Activated B cell treated with CpG ODN at 0.5 μM for 24 hours (primary cell): ENCODE measurements around the gene UBA5. TPM values are rescaled to one million over a fixed set of nuclear protein-coding genes. Genes with fewer than 3 reads are reported as not detected.
A peak's percentile ranks its signal among the peaks of the same experiment; 100 is the strongest.

Experiments used
- ATAC-seq: fragments of 200-7000 bp; cut with Tn5 transposase; one replicate; pipeline ENCODE4 v1.10.0; 2021; ENCODE audit warnings: low read depth, mild to moderate bottlenecking, moderate library complexity
- CTCF ChIA-PET: fragments of 350-600 bp; sonication (Branson Sonifier 250); formaldehyde crosslinking; loops from one replicate; lab custom pipeline; 2021; ENCODE audit warnings: antibody characterized with exemption; lab: Charles Lee
- POLR2A ChIA-PET: fragments of 350-600 bp; sonication (Branson Sonifier 250); formaldehyde crosslinking; loops from one replicate; lab custom pipeline; 2021; ENCODE audit warnings: antibody characterized with exemption; lab: Charles Lee
- DNase-seq: peaks from one replicate; pipeline ENCODE4 v3.0.0; 2022
- H3K27ac Mint-ChIP-seq: one replicate; pipeline ENCODE4 v1.8.0; 2020; ENCODE audit warnings: mixed read lengths
- H3K27me3 Mint-ChIP-seq: one replicate; pipeline ENCODE4 v1.8.0; 2021; ENCODE audit warnings: mixed read lengths
- H3K36me3 Mint-ChIP-seq: one replicate; pipeline ENCODE4 v1.8.0; 2021; ENCODE audit warnings: low read depth, mixed read lengths
- H3K4me1 Mint-ChIP-seq: one replicate; pipeline ENCODE4 v1.8.0; 2021; ENCODE audit warnings: mixed read lengths
- H3K4me3 Mint-ChIP-seq: one replicate; pipeline ENCODE4 v1.8.0; 2020; ENCODE audit warnings: mild to moderate bottlenecking, mixed read lengths
- H3K9me3 Mint-ChIP-seq: one replicate; pipeline ENCODE4 v1.8.0; 2020; ENCODE audit warnings: mixed read lengths
- intact Hi-C: fragments of 100-400 bp; cut with micrococcal nuclease; formaldehyde crosslinking; loops from one replicate; pipeline ENCODE4 v1.15.1; 2024
- total RNA-seq: library from RNA; stranded (reverse); gene quantifications from 2 replicates; pipeline ENCODE4 v1.2.3, GENCODE V29; 2022
- TF ChIP-seq, protein P1 (sequence below): fragments of 200-600 bp; IDR thresholded peaks from one replicate; pipeline ENCODE4 v1.8.0; 2022; ENCODE audit warnings: antibody characterized with exemption, mild to moderate bottlenecking

Gene UBA5
- total RNA-seq, 1 donor from 2014 or later: 34.3 TPM

DNA sequence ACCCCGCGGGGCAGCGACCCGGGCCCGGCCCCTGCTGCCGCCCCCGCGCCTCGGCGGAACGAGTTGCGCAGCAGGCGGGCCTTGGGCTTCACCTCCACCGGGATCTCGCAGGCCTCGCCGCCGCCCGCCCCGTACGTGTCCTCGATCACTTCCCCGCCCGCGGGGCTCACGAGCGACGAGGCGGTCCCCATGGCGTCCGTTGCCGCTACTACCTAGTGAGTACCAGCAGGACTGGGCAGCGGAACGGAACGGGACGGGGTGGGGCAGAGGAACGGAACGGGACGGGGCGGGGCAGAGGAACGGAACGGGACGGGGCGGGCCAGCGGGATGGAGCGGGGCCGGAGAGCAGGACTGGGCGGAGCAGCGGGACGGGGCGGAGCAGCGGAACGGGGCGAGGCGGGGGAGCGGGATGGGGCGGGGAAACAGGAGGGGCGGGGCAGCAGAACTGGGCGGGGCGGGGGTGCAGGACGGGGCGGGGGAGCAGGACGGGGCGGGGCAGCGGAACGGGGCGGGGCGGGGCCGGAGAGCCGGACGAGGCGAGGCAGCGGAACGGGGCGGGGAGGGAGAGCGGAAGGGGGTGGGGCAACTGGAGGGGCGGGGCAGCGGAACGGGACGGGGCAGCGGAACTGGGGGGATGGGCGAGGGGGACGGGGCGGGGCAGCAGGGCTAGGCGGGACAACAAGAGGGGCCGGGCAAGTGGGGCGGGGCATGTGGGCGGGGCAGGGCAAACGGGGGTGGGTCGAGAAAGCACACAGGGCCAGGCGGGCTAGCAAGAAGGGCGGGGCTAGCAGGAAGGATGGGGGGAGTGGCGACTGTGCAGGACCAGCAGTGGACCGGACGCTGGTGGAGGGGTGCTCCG is 62.3 kb downstream of the UBA5 start, which contains the start of gene NPHP3:
TSS of gene NPHP3 (minus strand) at position 245 of the 859 bp plus-strand sequence. CDS start at position 191, 54 bp downstream.
- Mint-ChIP-seq H3K27me3 (no peaks in the 10 kb centered on the region), H3K9me3 (no peaks in the 10 kb centered on the region), H3K4me1 (peaks cover 31% of the 10 kb centered on the region), H3K4me3 (peak within 1 kb of the TSS; percentile 90), H3K27ac (peak within 1 kb of the TSS; percentile 85), H3K36me3 (peaks cover 11% of the 10 kb centered on the region)
- CTCF ChIA-PET: no interaction called here
- peak; percentile 82 for DNase-seq
- peak; percentile 80 for ATAC-seq
- intact Hi-C loops: loop anchor here (1.0 to 5.0 kb wide), 11 partner anchors 63 to 1975 kb away; partner anchors contain the start of genes ACAD11, ANAPC13, ASTE1 and CDV3
- POLR2A ChIA-PET: interaction anchor here (1.2 to 2.3 kb wide), 3 partner anchors 63 to 1764 kb away, joined by 4 to 14 read pairs (median 6); partner anchors contain the start of genes ACAD11, ANAPC13, CDV3 and CEP63
- TF ChIP-seq, protein P1, sequence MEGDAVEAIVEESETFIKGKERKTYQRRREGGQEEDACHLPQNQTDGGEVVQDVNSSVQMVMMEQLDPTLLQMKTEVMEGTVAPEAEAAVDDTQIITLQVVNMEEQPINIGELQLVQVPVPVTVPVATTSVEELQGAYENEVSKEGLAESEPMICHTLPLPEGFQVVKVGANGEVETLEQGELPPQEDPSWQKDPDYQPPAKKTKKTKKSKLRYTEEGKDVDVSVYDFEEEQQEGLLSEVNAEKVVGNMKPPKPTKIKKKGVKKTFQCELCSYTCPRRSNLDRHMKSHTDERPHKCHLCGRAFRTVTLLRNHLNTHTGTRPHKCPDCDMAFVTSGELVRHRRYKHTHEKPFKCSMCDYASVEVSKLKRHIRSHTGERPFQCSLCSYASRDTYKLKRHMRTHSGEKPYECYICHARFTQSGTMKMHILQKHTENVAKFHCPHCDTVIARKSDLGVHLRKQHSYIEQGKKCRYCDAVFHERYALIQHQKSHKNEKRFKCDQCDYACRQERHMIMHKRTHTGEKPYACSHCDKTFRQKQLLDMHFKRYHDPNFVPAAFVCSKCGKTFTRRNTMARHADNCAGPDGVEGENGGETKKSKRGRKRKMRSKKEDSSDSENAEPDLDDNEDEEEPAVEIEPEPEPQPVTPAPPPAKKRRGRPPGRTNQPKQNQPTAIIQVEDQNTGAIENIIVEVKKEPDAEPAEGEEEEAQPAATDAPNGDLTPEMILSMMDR: no peak

DNA sequence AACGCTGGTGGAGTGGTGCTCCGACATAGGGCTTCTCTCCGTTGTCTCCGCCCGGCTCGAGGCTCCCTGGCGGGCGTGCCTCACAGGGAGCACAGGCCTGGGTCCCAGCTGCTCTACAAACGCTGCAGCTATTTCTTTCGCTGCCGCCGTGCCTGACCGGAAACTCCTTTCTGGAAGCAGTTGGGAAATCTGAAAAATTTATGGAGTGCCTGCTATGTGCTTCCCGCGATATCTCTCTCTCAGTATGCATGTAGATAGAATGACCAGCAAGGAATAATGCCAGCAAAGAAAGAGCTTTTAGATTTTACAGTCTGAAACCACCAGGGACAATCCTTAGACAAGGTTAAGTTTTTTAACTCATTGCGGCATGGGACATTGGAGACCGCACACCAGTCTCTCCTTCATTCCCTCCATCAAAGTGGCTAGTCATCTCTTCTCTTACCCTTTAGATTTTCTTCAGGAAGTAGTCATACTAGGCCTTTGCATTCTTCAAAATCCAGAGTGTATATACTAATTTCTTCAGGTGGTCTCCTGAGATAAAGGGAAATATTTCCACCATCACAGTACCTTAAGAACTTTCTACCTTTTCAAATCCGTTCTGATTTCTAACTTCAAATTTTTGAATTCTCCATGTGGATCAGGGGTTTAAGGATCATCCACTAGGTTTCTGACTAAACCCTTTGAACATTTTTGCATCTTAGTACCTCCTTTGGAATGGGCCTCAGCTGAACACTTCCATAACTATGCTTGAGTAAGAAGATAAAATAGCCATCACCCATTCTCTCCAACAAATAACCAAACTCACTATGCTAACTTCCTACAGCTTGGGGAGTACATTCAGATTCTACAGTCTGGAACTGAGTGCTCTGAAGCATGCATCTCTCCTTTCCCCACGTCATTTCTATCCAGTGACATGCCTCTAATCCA is 63.2 kb downstream of the UBA5 start:
- intact Hi-C loops: loop anchor here (2.0 to 5.0 kb wide), 3 partner anchors 938 to 1976 kb away; partner anchors contain the start of genes PIK3R4 and TOPBP1
- Mint-ChIP-seq H3K27me3 (no peaks in the 10 kb centered on the region), H3K4me1 (peaks cover 30% of the 10 kb centered on the region), H3K27ac (peak overlapping the region; percentile 82), H3K4me3 (peak overlapping the region; percentile 88), H3K36me3 (peaks cover 8% of the 10 kb centered on the region), H3K9me3 (no peaks in the 10 kb centered on the region)
- ATAC-seq (no peak), DNase-seq (no peak)
- TF ChIP-seq, protein P1: no peak
- POLR2A ChIA-PET: interaction anchor here (1.2 to 2.3 kb wide), 3 partner anchors 64 to 1763 kb away, joined by 4 to 14 read pairs (median 6); partner anchors contain the start of genes ACAD11, ANAPC13, CDV3 and CEP63
- CTCF ChIA-PET: no interaction called here

DNA sequence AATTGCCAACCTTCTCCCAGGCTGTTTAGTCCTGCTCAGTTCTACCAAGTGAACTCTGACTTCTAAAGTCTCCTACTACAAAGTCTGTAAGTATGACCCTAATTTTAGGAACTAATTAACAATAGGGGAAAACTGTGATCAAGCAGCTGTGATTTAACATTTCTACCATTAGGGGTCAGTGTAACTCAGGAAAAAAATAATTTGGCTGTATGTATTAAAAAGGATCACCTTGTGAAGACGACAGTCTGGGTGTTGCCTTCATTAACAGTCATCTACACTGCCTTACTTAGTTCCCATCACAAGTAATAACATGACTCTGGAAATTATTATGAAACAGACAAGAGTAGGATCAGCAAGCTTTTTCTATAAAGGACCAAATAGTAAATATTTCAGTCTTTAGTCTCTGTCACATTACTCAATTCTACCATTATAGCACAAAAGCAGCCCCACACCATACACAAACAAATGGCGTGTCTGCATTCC is 66.3 kb downstream of the UBA5 start:
- H3K4me1 Mint-ChIP-seq: peaks cover 16% of the 10 kb centered on the region
- ATAC-seq: no peak
- H3K27ac Mint-ChIP-seq: no peak overlapping the region
- TF ChIP-seq, protein P1: peak; percentile 66
- CTCF ChIA-PET: interaction anchor here (0.6 to 2.6 kb wide), 17 partner anchors 10 to 1747 kb away, joined by 3 to 22 read pairs (median 3); partner anchors contain the start of gene ACAD11
- H3K27me3 Mint-ChIP-seq: peaks cover 5% of the 10 kb centered on the region
- POLR2A ChIA-PET: interaction anchor here (0.7 to 1.5 kb wide), 3 partner anchors 699 to 1080 kb away, joined by 3 to 7 read pairs (median 3); partner anchors contain the start of gene CDV3
- intact Hi-C loops: loop anchor here (1.0 kb wide), 4 partner anchors 658 to 1201 kb away; no protein-coding TSS in a partner anchor
- H3K36me3 Mint-ChIP-seq: no peaks in the 10 kb centered on the region
- no peak overlapping the region for H3K4me3 Mint-ChIP-seq
- DNase-seq: no peak
- no peaks in the 10 kb centered on the region for H3K9me3 Mint-ChIP-seq

Other genes with a start within 250 kb of the UBA5 start
- 35.9 and 39.8 TPM in 2 replicates for gene DNAJC13, start 242.8 kb upstream of the UBA5 start, total RNA-seq
- 0.11 and 0.15 TPM in 2 replicates for gene ACKR4, start 63.1 kb upstream of the UBA5 start, total RNA-seq
- 16.4 and 24.0 TPM in 2 replicates for gene ACAD11, start 520 bp upstream of the UBA5 start, total RNA-seq
- gene NPHP3, start 62.1 kb downstream of the UBA5 start, total RNA-seq: 20.2 and 23.2 TPM in 2 replicates